Osteocyte (in vitro differentiated cells): ENCODE results near the gene ART4. TPM values are rescaled to one million over a fixed set of nuclear protein-coding genes. Genes with fewer than 3 reads are reported as not detected.
A peak's percentile ranks its signal among the peaks of the same experiment; 100 is the strongest.

Experiments used
- DNase-seq: peaks from one replicate; pipeline ENCODE4 v3.0.0; 2021; ENCODE audit warnings: mixed read lengths; ENCODE audit not compliant: unreplicated experiment; ENCODE audit errors: extremely low spot score
- H3K27ac Mint-ChIP-seq: one replicate; pipeline ENCODE4 v1.8.0; 2021; ENCODE audit warnings: mild to moderate bottlenecking, mixed read lengths; ENCODE audit not compliant: unreplicated experiment
- H3K27me3 Mint-ChIP-seq: one replicate; pipeline ENCODE4 v1.8.0; 2021; ENCODE audit warnings: mixed read lengths; ENCODE audit not compliant: unreplicated experiment
- H3K36me3 Mint-ChIP-seq: one replicate; pipeline ENCODE4 v1.8.0; 2021; ENCODE audit warnings: mixed read lengths; ENCODE audit not compliant: unreplicated experiment
- H3K4me1 Mint-ChIP-seq: one replicate; pipeline ENCODE4 v1.8.0; 2021; ENCODE audit warnings: mixed read lengths; ENCODE audit not compliant: unreplicated experiment
- H3K4me3 Mint-ChIP-seq: one replicate; pipeline ENCODE4 v1.8.0; 2021; ENCODE audit warnings: mild to moderate bottlenecking, moderate library complexity, mixed read lengths; ENCODE audit not compliant: unreplicated experiment
- H3K9me3 Mint-ChIP-seq: one replicate; pipeline ENCODE4 v1.8.0; 2021; ENCODE audit warnings: mixed read lengths; ENCODE audit not compliant: unreplicated experiment
- CTCF ChIP-seq: fragments of 200-600 bp; sonication (generic); IDR thresholded peaks from 2 replicates; pipeline ENCODE4 v1.5.0; 2021; ENCODE audit warnings: antibody characterized with exemption, mild to moderate bottlenecking, moderate library complexity
- total RNA-seq: library from RNA; stranded (reverse); gene quantifications from 2 replicates; pipeline ENCODE4 v1.2.1, GENCODE V29; 2021

ART4 gene
- total RNA-seq, 1 donor from 2014 or later: not detected

- TF ChIP-seq CTCF: peak; percentile 77
- H3K36me3 Mint-ChIP-seq: no peaks in the 10 kb centered on the region
- no peaks in the 10 kb centered on the region for H3K27me3 Mint-ChIP-seq
- DNase-seq: no peak
- no peak overlapping the region for H3K4me3 Mint-ChIP-seq
- H3K4me1 Mint-ChIP-seq: peaks cover 56% of the 10 kb centered on the region
- H3K9me3 Mint-ChIP-seq: peaks cover under 1% of the 10 kb centered on the region
- peak overlapping the region; percentile 53 for H3K27ac Mint-ChIP-seq
Observed at GRCh38 chr12:14845350-14845750, 2.0 kb upstream of the ART4 start.

- Mint-ChIP-seq H3K36me3 (peaks cover 1% of the 10 kb centered on the region), H3K27me3 (no peaks in the 10 kb centered on the region), H3K4me3 (no peak overlapping the region), H3K9me3 (peaks cover 8% of the 10 kb centered on the region), H3K4me1 (peaks cover 50% of the 10 kb centered on the region), H3K27ac (no peak overlapping the region)
- DNase-seq: no peak
- no peak for TF ChIP-seq CTCF
Observed at GRCh38 chr12:14844401-14844800, 1.1 kb upstream of the ART4 start.

- TF ChIP-seq CTCF: no peak
- peaks cover 47% of the 10 kb centered on the region for H3K4me1 Mint-ChIP-seq
- H3K9me3 Mint-ChIP-seq: peaks cover 13% of the 10 kb centered on the region
- peak overlapping the region; percentile 92 for H3K27ac Mint-ChIP-seq
- H3K27me3 Mint-ChIP-seq: no peaks in the 10 kb centered on the region
- DNase-seq: no peak
- no peak overlapping the region for H3K4me3 Mint-ChIP-seq
- peaks cover 1% of the 10 kb centered on the region for H3K36me3 Mint-ChIP-seq
Observed at GRCh38 chr12:14842315-14842714, 1.0 kb downstream of the ART4 start.

GRCh38 chr12:14841761-14842160 lies 1.6 kb downstream of the ART4 start:
- Mint-ChIP-seq H3K27ac (peak overlapping the region; percentile 92), H3K4me3 (no peak overlapping the region)

GRCh38 chr12:14840616-14841015 lies 2.7 kb downstream of the ART4 start:
- H3K36me3 Mint-ChIP-seq: peaks cover 1% of the 10 kb centered on the region
- no peak overlapping the region for H3K4me3 Mint-ChIP-seq
- TF ChIP-seq CTCF: no peak
- peaks cover 13% of the 10 kb centered on the region for H3K9me3 Mint-ChIP-seq
- peak overlapping the region; percentile 92 for H3K27ac Mint-ChIP-seq
- DNase-seq: no peak
- H3K4me1 Mint-ChIP-seq: peaks cover 49% of the 10 kb centered on the region
- no peaks in the 10 kb centered on the region for H3K27me3 Mint-ChIP-seq

More at GRCh38 chr12:14841761-14842160, 1.6 kb downstream of the ART4 start:
- Mint-ChIP-seq H3K4me1 (peaks cover 46% of the 10 kb centered on the region), H3K9me3 (peaks cover 13% of the 10 kb centered on the region), H3K27me3 (no peaks in the 10 kb centered on the region), H3K36me3 (peaks cover 1% of the 10 kb centered on the region)
- no peak for DNase-seq
- no peak for TF ChIP-seq CTCF
